Loucy (cell line): ENCODE data around the gene CHMP5.

Experiments
- H2AFZ ChIP-seq: fragments of 200-600 bp; sonication (generic); 2 replicates; pipeline ENCODE4 v1.6.0; 2016; ENCODE audit warnings: antibody characterized with exemption, mild to moderate bottlenecking, low read length, moderate library complexity
- H3F3A ChIP-seq: fragments of 200-600 bp; 2 replicates; pipeline ENCODE4 v1.6.0; 2016; ENCODE audit warnings: antibody characterized with exemption, low read depth, mild to moderate bottlenecking
- H3K27me3 ChIP-seq: fragments of 200-600 bp; sonication (generic); 2 replicates; pipeline ENCODE4 v1.6.1; 2014; ENCODE audit warnings: low read length, mild to moderate bottlenecking; ENCODE audit not compliant: insufficient read depth, poor library complexity, severe bottlenecking
- H3K36me3 ChIP-seq: fragments of 200-600 bp; sonication (generic); 2 replicates; pipeline ENCODE4 v1.6.1; 2016; ENCODE audit warnings: low read length; ENCODE audit not compliant: insufficient read depth
- H3K4me1 ChIP-seq: fragments of 200-600 bp; sonication (generic); 2 replicates; pipeline ENCODE4 v1.5.1; 2014; ENCODE audit warnings: low read length, mild to moderate bottlenecking; ENCODE audit not compliant: insufficient read depth, poor library complexity, severe bottlenecking
- H3K4me2 ChIP-seq: fragments of 200-600 bp; sonication (generic); 2 replicates; pipeline ENCODE4 v1.6.0; 2014; ENCODE audit warnings: antibody characterized with exemption, low read length, low read depth, mild to moderate bottlenecking; ENCODE audit not compliant: poor library complexity, severe bottlenecking
- H3K4me3 ChIP-seq: fragments of 200-600 bp; sonication (generic); 2 replicates; pipeline ENCODE4 v1.5.1; 2014; ENCODE audit warnings: low read length, mild to moderate bottlenecking, mixed read lengths; ENCODE audit not compliant: poor library complexity, severe bottlenecking
- H3K79me2 ChIP-seq: fragments of 200-600 bp; sonication (generic); 2 replicates; pipeline ENCODE4 v1.6.1; 2014; ENCODE audit warnings: low read length; ENCODE audit not compliant: insufficient read depth
- H3K9ac ChIP-seq: fragments of 200-600 bp; sonication (generic); 2 replicates; pipeline ENCODE4 v1.6.0; 2014; ENCODE audit warnings: mild to moderate bottlenecking, low read depth, low read length, moderate library complexity; ENCODE audit not compliant: poor library complexity, severe bottlenecking
- H3K9me2 ChIP-seq: fragments of 200-600 bp; sonication (generic); replicated peaks from 2 replicates; pipeline ENCODE4 v1.6.1; 2016; ENCODE audit warnings: low read depth, low read length, mixed read lengths
- H3K9me3 ChIP-seq: fragments of 200-600 bp; sonication (generic); 2 replicates; pipeline ENCODE4 v1.6.1; 2014; ENCODE audit warnings: mild to moderate bottlenecking, antibody characterized with exemption, low read length, low read depth; ENCODE audit not compliant: insufficient read depth
- H4K20me1 ChIP-seq: fragments of 200-600 bp; sonication (generic); 2 replicates; pipeline ENCODE4 v1.6.0; 2014; ENCODE audit warnings: antibody characterized with exemption, low read length, mild to moderate bottlenecking; ENCODE audit not compliant: insufficient read depth, poor library complexity, severe bottlenecking
- CTCF ChIP-seq: fragments of 200-600 bp; sonication (generic); conservative IDR thresholded peaks from 2 replicates; pipeline ENCODE4 v1.5.1; 2014; ENCODE audit warnings: mild to moderate bottlenecking, antibody characterized with exemption, low read length
- EZH2phosphoT487 ChIP-seq: fragments of 200-600 bp; IDR thresholded peaks from 2 replicates; pipeline ENCODE4 v1.6.1; 2018; ENCODE audit warnings: antibody characterized with exemption, mild to moderate bottlenecking, moderate library complexity, borderline replicate concordance

CHMP5 gene

GRCh38 chr9:33307067-33307466 lies 42.2 kb downstream of the CHMP5 start:
- H3K27me3 ChIP-seq, result no peaks in the 10 kb centered on the region
- H3K4me1 ChIP-seq, result no peaks in the 10 kb centered on the region
- no peak overlapping the region for H3K4me3 ChIP-seq
- no peaks in the 10 kb centered on the region for H3K79me2 ChIP-seq
- H3K9ac ChIP-seq, result no peak overlapping the region
- no peaks in the 10 kb centered on the region for H4K20me1 ChIP-seq
- no peak for TF ChIP-seq EZH2phosphoT487
- TF ChIP-seq CTCF, result no peak
- H3F3A ChIP-seq, result no peaks in the 10 kb centered on the region
- no peaks in the 10 kb centered on the region for H3K9me2 ChIP-seq
- H3K4me2 ChIP-seq, result no peak overlapping the region
- H2AFZ ChIP-seq, result no peak overlapping the region
- H3K36me3 ChIP-seq, result peaks cover 93% of the 10 kb centered on the region
- no peaks in the 10 kb centered on the region for H3K9me3 ChIP-seq

GRCh38 chr9:33309903-33310302 lies 45.1 kb downstream of the CHMP5 start:
- no peaks in the 10 kb centered on the region for H4K20me1 ChIP-seq
- no peak overlapping the region for H2AFZ ChIP-seq
- H3K9me2 ChIP-seq, result no peaks in the 10 kb centered on the region
- H3K79me2 ChIP-seq, result no peaks in the 10 kb centered on the region
- no peak overlapping the region for H3K9ac ChIP-seq
- H3K4me2 ChIP-seq, result no peak overlapping the region
- no peaks in the 10 kb centered on the region for H3K27me3 ChIP-seq
- H3K4me3 ChIP-seq, result no peak overlapping the region
- no peaks in the 10 kb centered on the region for H3F3A ChIP-seq
- H3K36me3 ChIP-seq, result peaks cover 95% of the 10 kb centered on the region; the same call in 1 of the 2 replicates
- H3K4me1 ChIP-seq, result no peaks in the 10 kb centered on the region
- H3K9me3 ChIP-seq, result no peaks in the 10 kb centered on the region
- TF ChIP-seq EZH2phosphoT487 (no peak), CTCF (no peak)

GRCh38 chr9:33310748-33311147 lies 45.9 kb downstream of the CHMP5 start:
- Histone ChIP-seq H4K20me1 (no peaks in the 10 kb centered on the region), H3K4me3 (no peak overlapping the region), H3K36me3 (peaks cover 93% of the 10 kb centered on the region; the same call in 1 of the 2 replicates), H3K79me2 (no peaks in the 10 kb centered on the region), H3K4me2 (no peak overlapping the region), H2AFZ (no peak overlapping the region), H3K9me2 (no peaks in the 10 kb centered on the region), H3K27me3 (no peaks in the 10 kb centered on the region), H3K4me1 (no peaks in the 10 kb centered on the region), H3K9ac (no peak overlapping the region), H3K9me3 (no peaks in the 10 kb centered on the region), H3F3A (no peaks in the 10 kb centered on the region)
- TF ChIP-seq CTCF, result no peak
- TF ChIP-seq EZH2phosphoT487, result no peak
